Measurements from ENCODE around the gene CYTH2.
"Not testable (repeated sequence)": the region's sequence is repeated elsewhere in the genome, so short reads cannot be mapped to it uniquely, and the experiment has no call there.

The CYTH2 gene

DNA sequence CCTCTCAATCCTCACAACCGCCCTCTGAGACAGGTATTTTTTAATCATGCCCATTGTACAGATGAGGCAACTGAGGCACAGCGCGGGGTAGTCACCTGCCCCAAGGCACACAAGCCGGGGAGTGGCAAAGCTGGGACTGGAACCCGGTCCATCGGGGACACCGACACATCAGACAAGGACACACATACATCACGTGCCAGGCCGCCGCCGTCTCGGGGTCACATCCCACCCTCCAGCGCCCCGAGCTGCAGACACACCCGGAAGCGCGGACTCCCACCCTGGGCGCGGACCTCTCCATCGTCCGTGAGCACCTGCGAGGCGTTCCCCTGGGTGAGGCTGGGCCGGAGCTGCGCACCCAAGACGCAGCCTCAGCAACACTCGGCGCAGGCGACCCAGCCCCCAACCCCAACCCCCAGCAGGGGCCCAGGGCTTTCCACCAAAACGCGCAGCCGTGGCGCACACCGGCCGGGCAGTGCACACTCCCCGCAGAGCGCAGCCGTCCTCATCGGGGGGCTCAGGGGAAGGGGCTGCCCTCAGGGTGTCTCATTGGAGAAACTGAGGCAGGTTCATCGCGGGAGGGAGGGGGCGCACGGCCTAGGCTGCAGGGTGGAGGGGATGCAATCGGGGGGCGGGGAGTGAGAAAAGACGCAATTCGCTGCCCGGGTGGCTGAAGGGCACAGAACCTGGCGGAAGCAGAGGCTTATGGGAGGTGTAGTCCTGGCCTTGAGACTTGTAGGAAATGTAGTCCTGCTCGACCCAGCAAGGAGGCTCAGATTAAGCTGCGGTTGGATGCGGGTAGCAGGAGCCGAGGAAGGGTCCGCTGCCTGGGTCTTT, 44.3 kb downstream of the CYTH2 start:
- peak; percentile 88 for DNase-seq

DNA sequence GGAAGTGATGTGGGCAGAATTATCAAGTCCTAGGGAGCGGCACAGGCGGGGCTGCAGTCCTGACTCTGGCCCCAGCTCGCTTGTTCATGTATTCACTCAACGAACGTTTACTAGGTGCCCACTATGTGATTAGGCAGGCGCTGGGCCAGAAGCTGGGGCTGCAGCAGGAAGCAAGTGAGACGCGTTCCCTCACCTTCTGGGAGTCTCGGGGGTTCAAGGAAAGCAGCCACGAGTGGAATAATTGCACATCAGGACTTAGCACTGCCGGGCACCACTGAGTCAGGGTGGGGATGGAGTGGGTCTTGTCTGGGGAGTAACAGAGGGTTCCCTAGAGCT, 44.9 kb downstream of the CYTH2 start:
- no peak for DNase-seq

DNA sequence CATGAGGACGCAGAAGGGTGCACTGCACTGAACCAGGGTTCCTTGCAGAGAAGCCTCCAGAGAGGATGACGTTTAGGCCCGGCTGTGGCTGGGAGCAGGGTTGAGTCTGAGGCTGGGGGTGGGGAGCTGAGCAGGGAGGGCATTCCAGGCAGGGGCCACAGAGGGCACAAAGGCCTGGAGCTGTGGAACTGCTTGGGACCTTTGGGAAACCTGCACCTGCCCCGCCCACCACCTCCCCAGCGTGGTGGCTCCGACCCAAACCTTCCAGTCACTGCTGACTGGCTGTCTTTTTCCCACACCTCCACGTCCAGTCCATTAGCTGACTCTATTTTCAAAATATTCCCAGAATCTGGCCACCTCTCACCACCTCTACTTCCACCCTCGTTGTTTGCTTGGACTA, 47.4 kb downstream of the CYTH2 start:
- no peak for DNase-seq

DNA sequence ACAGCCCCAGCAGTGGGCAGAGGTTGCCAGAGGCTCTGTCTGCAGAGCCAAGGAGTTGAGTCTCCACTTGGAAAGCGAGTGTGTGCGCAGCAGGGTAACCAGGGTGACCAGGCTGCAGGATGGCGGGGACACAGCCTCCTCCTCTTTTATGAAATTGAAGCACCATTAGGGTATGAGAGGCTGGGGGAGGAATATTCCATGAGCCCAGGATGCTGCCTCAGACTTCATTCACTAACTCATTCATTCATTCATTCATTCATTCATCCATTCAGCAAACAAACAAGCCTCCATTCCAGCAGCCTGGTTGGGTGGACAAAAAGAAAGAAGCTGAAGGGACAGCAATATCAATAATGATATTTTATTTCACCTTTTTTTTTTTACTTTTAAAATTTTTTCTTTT, 49.0 kb downstream of the CYTH2 start:
- no peak for DNase-seq

DNA sequence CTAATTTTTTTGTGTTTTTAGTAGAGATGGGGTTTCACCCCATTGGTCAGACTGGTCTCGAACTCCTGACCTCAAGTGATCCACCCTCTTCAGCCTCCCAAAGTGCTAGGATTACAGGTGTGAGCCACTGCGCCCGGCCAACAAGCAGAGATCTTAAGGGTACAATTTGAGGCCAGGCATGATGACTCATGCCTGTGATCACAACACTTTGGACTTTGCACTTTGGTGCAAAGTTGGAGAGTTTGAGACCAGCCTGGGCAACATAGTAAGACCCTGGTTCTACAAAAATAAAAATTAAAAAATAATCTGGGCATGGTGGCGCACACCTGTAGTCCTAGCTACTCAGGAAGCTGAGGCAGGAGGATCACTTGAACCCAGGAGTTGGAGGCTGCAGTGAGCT, 50.3 kb downstream of the CYTH2 start:
- DNase-seq, result not testable (repeated sequence)

DNA sequence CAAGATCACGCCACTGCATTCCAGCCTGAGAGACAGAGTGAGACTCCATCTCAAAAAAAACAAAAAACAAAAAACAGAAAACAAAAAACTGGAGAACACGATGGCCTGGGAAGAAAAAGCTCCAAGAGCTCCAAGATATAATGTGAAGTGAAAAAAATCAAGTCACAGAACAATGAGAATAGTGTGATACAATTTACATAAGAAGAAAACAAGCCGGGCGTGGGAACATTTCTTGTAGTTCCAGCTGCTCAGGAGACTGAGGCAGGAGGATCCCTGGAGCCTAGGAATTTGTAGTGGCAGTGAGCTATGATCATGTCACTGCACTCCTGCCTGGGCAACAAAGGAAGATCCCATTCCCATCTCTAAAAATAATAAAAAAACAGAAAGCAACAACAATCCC, 51.0 kb downstream of the CYTH2 start:
- DNase-seq, result no peak

DNA sequence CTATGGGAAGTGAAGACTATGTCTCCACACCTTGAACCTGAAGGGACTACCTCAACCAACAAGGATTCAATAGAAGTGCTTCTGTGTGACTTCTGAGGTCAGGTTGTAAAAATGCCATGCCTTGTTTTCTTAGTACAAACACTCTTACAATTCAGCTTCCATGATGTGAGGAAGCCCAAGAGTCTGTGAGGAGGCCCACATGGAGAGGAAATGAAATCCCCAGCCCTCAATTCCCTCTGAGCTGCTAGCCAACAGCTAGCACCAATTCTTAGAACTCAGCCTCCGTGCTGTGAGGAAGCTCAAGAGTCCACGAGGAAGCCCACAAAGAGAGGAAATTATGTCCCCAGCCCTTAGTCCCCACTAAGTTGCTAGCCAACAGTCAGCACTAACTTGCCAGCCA, 55.1 kb downstream of the CYTH2 start:
- no peak for DNase-seq

DNA sequence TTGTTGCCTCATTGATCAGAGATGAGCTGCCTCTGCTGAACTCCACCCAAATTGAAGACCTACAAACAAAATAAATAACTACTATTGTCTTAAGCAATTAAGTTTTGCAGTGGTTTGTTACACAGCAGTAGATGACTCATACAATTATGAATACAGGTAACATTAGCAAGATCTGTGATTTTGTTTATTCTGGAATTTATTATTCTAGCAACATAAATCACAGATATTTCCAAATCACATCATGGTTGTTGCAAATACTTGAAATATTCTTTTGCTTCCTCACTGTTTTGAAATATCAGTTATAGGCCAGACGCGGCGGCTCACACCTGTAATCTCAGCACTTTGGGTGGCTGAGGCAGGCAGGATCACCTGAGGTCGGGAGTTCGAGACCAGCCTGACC, 55.6 kb downstream of the CYTH2 start:
- no peak for DNase-seq

DNA sequence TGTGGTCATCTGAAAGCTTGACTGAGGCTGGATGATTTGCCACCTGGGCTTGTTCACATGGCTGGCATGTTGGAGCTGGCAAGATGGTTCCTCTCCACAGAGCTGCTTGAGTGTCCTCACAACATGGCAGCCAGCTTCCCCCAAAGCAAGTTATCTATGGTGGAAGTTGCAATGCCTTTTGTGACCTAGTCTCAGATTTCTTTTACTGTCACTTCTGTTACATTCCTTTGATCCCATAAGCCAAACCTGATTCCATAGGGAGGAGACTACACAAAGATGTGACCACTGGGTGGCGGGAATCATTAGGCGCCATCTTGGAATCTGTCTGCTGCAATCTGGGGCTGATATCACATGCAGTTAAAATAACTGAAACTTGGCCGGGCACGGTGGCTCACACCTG, 60.0 kb downstream of the CYTH2 start:
- DNase-seq, result no peak

DNA sequence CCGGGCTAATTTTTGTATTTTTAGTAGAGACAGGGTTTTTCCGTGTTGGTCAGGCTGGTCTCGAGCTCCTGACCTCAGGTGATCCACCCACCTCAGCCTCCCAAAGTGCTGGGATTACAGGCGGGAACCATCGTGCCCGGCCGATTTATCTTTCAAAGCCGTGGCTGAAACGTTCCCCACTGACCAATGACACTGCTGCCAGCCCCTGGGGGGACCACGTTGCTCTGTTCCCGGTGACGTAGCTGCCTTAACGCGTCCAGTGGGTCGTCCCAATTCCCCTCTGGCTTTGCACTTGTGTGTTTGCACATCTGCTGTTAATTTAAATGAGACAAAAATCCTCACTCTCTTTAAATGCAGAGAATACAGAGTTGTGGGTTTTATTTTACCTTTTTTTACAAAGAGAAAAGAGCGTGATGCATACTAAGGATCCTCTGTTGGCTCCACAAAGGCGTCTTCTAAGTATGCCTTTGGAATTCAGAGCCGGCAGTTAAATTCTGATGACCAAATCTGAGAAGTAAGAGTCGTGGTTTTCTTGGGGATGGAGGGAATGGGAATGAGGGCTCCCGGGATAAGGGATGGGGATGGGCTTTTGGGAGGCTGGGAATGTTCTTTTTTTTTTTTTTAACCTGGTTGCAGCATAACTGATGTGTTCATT, 61.0 kb downstream of the CYTH2 start:
- DNase-seq, result no peak

DNA sequence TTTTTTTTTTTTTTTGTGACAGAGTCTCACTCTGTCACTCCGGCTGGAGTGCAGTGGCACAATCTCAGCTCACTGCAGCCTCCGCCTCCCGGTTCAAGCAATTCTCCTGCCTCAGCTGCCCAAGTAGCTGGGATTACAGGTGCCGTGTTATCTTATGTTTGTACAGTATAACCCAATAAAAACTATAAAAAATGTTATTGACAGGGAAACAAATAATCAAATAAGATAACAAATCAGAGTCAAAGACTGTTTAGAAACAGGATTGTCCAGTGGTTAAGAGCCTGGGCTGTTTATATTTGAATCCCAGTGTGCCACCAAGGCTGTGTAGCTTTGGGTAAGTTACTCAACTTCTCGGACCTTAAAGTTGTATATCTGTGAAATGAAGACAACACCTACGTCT, 61.6 kb downstream of the CYTH2 start:
- no peak for DNase-seq

Data from NCI-H748 treated with DMSO at 0.1 percent for 48 hours (cell line).